ENCODE measurements around the gene IL17RA.
"Not testable (repeated sequence)": the region's sequence is repeated elsewhere in the genome, so short reads cannot be mapped to it uniquely, and the experiment has no call there.

The IL17RA gene, protein sequence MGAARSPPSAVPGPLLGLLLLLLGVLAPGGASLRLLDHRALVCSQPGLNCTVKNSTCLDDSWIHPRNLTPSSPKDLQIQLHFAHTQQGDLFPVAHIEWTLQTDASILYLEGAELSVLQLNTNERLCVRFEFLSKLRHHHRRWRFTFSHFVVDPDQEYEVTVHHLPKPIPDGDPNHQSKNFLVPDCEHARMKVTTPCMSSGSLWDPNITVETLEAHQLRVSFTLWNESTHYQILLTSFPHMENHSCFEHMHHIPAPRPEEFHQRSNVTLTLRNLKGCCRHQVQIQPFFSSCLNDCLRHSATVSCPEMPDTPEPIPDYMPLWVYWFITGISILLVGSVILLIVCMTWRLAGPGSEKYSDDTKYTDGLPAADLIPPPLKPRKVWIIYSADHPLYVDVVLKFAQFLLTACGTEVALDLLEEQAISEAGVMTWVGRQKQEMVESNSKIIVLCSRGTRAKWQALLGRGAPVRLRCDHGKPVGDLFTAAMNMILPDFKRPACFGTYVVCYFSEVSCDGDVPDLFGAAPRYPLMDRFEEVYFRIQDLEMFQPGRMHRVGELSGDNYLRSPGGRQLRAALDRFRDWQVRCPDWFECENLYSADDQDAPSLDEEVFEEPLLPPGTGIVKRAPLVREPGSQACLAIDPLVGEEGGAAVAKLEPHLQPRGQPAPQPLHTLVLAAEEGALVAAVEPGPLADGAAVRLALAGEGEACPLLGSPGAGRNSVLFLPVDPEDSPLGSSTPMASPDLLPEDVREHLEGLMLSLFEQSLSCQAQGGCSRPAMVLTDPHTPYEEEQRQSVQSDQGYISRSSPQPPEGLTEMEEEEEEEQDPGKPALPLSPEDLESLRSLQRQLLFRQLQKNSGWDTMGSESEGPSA

DNA sequence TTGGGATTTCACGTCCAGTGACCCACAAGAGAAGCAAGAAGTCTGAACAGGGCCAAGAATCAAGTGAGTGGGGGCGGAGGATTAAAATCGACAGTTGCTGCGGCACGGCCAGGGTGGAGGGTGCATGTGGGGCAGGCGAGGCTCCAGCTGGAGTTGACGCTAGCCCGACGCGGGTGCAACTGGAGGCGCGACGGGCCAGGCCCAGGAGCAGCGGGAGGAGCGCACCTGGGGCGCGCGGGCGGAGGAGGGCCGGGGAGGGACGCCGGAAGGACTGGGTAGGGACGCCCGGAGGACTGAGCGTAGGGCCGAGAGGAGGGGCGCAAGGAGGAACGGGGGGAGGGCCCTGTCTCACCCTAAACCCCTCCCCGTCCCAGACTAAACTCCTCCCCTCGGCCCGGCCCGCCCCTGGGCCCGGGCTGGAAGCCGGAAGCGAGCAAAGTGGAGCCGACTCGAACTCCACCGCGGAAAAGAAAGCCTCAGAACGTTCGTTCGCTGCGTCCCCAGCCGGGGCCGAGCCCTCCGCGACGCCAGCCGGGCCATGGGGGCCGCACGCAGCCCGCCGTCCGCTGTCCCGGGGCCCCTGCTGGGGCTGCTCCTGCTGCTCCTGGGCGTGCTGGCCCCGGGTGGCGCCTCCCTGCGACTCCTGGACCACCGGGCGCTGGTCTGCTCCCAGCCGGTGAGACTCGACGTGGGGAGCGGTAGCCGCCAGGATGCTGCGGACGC, at the start of gene IL17RA:
TSS of gene IL17RA (plus strand) at position 447 of the 723 bp plus-strand sequence. CDS start at position 539, 92 bp downstream.
- in situ Hi-C loops (cut with MboI; ENCODE audit: low sequenced_read_pairs) = no loop called here

DNA sequence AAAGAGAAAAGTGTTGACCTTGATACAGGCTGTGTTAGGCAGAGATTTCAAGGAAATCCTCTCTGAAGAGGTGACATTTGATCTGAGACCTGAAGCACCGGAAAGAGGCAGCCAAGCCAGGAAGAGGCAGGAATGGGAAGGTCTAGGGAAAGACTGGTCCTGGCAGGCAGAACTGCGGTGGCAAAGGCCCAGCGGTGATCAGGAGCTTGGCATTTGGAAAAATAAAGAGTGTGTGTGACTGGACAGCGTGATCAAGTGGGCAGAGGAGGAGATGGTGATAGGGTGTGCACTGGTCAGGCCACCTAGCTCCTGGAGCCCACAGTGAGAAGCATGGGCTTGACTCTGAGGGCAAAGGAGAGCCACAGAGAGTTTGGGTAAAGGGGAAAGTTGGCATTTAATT, 49.6 kb upstream of the IL17RA start:
- in situ Hi-C loops (cut with MboI; ENCODE audit: low sequenced_read_pairs) = no loop called here

DNA sequence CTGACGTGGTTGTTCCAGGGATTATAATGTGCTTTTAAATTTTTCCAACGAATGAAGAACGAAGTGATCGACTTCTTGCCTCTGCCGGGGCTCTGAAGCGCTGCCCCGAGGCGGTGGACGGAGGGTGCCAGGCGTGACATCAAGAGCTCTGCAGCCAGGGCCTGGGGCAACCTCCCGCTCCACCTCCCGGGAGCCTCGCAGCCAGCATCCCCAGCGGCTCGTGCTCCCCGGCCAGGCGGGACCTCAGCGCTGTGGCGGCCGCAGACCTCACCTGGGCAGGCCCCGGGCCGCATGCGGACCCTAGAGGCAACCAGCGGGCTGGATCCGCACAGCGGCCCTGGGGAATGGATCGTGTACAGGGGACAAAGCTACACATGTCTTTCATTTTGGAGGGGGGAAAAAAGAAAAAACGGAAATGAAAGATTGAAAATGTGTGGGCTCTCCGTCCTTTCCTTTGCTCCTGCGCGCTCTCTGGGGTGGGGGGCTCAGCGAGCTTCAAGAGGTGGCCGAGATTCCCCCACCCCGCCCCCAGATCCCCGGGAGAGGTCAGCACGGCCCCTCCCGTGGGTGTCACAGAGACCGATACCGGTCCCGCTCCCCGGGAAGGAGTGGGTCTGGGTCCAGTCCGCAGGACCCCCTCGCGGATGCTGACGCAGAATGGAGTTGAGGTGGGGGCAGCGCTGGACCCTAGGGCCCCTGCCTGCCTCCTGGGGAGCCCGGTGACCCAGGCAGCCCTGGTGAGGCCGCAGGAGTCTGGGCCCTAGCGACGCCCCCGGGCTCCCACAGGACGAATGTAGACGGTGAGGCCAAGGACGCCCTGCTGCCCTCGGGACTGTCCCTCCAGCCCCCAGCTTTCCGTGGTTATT, 48.6 kb upstream of the IL17RA start:
- in situ Hi-C loops (cut with MboI; ENCODE audit: low sequenced_read_pairs) = not testable (repeated sequence)

DNA sequence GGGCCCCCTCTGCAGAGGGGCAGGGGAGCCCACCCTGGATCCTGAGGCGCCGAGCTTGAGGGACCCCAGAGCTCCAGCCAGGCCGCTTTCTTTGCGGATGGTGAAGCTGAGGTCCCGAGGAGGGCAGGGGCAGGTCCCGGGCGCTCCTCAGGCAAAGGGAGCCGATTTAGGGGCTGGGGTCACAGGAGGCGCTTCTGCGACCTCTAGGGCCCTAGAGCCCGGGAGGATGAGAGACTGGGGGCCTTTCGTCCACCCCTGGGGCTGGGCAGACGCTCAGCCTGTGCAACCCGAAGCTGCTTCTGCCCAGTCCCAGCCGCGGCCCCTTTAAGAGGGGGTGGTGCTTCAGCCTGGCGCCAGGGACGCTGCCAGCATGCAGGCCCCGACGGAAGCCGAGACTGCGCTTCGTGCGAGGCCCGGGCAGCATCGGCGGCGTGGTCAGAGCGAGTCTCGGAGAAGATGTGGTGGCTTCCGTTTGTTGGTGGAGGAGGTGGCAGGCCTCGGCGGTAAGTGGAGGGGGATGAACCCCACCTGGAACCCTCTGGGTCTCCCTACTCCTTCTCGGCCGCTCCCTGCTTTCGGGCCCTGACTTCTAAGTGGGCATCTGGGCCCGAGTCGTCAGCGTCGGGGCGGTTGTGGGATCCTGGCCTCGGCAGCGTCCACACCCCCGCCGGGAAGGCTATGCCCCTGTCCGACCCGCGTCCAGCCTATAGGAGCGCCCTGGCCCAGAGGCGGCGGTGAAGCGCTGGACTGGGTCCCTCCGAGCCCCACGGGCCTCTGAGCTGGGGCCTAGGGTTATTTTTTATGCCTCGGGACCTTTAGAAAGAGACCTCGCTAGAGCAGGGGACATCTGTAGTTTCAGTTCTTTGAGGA, 47.7 kb upstream of the IL17RA start:
- in situ Hi-C loops (cut with MboI; ENCODE audit: low sequenced_read_pairs) = not testable (repeated sequence)

DNA sequence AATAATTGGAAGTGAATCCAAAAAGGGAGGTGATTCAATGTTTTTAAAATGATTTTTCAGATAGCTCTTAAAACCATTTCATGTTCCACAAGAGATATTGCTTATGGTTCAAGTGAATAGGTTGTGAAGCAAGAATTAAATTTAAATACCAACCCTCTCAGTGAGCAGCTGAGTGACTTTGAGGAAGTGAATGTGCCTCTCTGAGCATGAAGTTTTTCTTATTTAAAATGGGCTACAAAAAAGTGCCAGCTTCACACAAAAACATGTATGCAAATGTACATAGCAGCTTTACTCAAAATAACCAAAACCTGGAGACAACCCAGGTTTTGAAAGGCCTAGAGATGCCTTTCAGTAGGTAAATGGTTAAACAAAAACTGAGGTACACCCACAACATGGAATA, 41.3 kb upstream of the IL17RA start:
- in situ Hi-C loops (cut with MboI; ENCODE audit: low sequenced_read_pairs) = no loop called here

DNA sequence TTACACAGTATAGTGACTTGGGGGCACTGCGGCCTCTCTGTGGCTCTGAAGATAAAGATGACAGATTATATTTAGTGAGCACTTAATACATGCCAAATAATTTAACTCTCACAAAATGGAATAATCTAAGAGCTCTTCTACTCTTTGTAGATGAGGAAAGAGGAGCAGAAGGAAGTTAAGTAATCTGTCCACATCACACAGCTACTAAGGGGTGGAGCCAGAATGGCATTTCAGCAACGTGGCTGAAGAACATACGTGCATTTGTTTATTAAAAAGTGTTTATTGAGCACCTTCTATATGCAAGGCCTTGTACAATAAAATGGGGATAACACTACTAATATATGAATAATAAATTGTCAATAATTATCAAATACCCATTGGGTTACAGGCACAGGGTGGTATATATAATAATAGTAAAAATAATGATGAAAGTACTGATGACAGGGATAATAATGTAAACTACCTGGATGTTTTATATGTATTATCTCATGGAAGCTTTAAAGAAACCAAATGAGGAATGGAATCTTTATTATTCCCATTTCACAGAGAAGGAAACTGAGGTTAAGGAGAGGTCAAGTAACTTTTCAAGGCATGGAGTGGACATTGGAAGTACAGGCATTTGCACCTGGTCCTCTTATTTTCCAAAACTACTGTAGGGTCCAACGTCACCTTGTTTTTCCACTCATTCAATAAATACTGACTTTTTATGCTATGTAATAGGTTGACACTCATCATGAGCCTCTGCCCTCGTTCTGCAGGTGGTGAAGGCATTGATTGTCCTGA, 38.0 kb upstream of the IL17RA start:
- in situ Hi-C loops (cut with MboI; ENCODE audit: low sequenced_read_pairs) = no loop called here

DNA sequence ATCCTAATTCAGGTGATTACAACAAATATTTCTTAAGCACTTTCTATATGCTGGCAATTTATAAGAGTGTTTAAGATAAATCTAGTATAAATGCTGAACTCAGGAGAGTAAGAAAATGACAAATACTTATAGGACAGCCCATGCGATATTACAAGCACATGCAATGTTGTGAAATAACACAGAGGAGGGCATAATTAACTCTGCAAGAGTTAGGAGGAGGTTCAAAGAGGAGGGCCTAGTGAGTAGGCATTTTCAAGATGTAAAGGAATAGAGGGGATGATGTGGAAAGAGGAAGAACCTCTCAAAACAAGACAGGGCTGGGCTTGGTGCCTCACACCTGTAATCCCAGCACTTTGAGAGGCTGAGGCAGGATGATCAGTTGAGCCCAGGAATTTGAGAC, 37.1 kb upstream of the IL17RA start:
- in situ Hi-C loops (cut with MboI; ENCODE audit: low sequenced_read_pairs) = no loop called here

DNA sequence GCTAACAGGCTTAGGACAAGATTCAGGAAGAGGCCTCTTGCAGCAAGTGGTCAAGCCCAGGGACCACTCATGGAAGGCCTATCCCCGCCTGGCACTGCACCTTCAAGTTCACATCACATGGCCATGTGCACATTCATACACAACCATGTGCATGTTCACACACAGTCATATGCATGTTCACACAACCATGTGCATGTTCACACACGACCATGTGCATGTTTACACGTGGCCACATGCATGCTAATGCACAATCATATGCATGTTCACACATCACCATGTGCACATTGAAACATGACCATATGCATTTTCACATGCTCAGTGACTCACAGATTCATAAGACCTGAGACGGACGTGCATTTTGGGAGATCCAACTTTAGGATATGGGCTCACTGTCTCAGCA, 28.7 kb upstream of the IL17RA start:
- in situ Hi-C loops (cut with MboI; ENCODE audit: low sequenced_read_pairs) = no loop called here

DNA sequence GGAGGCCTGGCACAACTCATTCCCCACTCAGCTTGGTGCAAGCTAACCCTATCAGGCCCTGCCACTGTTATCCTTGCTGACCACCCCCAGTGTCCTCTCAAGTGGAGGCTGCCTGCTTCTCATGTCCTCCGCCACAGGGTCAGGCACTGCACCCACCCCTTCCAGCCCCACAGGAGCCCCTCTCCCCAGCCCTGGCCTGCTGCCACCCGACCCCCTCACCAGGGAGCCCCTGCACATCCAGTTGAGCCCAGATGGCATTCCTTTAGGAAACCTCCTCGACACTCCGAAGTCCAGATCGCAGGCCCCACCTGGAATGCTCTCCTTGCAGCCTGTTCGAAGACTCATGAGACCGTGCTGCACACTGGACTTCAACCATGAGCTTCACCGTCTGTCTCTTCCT, 28.0 kb upstream of the IL17RA start:
- in situ Hi-C loops (cut with MboI; ENCODE audit: low sequenced_read_pairs) = no loop called here

DNA sequence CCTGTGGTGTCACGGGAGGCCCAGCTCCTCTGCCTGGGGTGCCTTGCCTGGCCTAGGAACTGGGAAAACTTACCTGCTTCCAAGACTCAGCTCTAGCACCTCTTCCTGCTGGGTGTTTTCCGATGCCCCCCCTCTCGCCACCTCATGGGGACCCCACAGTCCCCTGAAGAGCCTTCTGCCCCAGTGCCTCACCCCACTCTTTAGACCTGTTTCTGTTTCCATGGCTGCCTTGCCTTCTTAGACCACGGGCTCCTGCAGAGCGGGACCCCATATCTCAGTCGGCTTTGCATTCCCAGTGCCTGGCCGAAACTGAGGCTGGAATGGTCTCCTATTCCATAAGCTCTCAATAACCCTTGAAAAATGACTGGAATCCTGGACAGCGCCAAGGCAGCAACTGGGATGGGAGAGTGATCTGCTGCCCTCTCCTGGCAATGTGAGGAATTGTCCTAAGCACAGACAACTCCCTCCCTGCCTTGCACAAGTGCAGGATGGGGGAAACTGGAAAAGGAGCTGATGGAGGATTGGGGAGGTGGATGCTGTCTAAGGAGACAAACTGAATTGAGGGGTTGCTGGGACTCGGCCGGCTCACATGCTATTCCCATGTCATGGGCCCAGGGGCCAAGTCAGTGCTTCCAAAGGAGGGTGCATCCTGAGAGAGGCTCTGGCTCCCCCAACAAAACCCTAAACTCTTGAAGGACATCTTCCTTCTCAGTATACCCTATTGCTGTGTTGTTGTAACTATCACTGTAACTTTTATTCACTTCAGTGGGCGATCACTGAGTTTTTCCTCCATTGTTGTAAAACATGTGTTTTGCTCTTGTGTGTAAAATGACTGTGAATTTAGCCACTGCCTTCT, 26.6 kb upstream of the IL17RA start:
- in situ Hi-C loops (cut with MboI; ENCODE audit: low sequenced_read_pairs) = no loop called here

DNA sequence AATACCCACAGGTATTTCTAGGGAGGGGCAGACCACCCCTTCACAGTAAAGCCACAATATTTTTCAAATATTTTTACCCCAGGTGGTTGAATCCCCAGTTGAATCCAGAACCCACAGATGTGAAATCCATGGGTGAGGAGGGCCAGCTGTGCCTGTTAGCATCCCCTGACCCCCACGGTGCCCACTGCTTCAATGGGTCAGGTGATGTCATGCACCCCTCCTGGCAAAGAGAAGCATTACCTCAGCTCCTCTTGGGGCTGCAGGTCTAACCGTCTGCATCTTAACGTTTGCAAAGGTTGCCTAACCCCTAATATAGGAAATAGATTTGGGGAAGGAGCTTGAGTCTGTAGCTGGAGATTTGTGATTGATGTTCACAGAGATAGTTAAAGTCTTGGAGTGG, 24.7 kb upstream of the IL17RA start:
- in situ Hi-C loops (cut with MboI; ENCODE audit: low sequenced_read_pairs) = no loop called here

DNA sequence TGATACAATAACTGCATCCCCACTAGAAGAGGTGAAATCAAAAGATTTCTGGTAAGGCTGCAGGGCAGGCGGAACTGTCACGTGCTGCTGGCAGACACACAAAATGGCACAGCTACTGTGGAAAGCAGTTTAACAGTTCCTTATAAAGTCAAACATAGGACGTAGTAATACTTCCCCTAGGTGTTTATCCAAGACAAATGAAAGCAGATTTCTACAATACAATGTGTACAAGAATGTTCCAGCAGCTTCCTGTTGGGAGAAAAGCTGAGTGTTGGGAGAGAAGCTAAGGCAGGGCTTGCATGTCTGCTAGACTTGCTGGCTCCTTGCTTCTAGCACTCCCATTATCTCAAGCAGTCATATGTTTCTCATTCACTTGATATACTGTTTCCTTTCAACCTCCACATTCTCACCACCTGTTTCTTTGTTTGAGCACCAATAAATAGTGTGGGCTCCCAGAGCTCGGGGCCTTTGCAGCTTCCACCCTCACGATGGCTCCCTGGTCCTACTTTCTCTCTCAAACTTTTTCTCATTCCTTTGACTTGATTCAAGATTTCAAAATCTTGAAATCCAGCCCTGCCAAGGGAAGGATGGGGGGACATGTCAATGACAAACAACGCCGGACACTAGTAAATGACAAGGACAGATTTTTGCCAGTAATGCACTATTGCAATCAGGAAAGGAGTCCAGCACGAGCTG, 21.2 kb upstream of the IL17RA start:
- in situ Hi-C loops (cut with MboI; ENCODE audit: low sequenced_read_pairs) = no loop called here

DNA sequence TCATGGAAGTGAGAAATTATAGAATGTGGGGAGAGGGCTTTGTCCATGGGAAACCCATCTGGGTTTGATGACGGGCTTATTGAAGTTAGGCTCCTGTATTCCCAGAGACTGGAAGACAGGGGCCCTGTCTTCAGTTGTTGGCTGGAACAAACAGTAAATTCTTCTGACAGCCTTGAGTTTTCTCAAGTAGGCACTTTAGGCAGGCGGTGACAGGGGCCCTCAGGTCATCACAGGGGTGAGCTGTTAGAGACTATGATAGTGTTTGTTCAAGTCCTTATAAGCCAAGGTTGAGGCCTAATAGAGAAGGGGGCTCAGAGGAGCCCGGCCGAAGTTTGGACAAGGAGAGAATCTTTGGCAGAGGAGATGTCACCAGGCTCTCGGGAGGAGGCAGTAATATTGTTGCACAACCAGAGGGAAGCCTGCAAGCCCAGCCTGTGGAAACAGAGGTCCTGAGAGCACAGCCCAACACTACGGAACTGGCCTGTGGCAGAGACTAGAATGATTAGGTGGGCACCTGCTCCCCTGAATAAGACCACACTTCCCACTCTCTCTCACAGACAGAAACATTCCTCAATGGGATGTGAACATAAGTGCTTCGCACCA, 20.2 kb upstream of the IL17RA start:
- in situ Hi-C loops (cut with MboI; ENCODE audit: low sequenced_read_pairs) = no loop called here

DNA sequence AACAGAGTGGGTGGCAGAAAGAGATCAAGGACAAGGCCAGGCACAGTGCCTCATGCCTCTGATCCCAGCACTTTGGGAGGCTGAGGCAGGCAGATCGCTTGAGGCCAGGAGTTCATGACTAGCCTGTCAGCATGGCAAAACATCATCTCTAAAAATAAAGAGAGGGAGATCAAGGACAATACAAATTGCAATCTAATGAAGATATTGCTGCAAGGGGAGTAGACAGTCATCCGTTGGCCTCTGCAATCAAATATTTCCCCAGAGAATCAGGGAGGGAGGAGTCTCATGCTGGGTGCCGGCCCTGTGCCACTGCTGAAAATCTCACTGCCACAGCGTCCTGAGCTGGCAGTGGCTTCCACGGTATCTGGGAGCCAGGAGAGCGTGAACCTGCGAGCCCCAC, 19.4 kb upstream of the IL17RA start:
- in situ Hi-C loops (cut with MboI; ENCODE audit: low sequenced_read_pairs) = no loop called here

DNA sequence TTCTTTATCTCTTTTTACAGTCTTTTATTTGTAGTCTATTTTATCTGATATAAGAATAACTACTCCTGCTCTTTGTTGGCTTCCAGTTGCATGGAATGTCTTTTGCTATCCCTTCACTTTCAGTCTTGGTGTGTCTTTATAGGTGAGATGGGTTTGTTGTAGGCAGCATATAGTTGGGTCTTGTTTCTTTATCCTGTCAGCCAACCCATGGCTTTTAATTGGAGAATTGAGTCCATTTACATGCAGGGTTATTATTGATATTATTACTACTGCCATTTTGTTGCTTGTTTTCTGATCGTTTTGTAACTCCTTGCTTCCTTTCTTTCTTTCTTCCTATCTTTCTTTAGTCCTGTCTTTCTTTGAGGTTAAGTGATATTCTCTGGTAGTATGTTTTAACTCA, 11.9 kb upstream of the IL17RA start:
- in situ Hi-C loops (cut with MboI; ENCODE audit: low sequenced_read_pairs) = loop anchor here (10.0 kb wide), 1 partner anchor 432 kb away; no protein-coding TSS in a partner anchor

DNA sequence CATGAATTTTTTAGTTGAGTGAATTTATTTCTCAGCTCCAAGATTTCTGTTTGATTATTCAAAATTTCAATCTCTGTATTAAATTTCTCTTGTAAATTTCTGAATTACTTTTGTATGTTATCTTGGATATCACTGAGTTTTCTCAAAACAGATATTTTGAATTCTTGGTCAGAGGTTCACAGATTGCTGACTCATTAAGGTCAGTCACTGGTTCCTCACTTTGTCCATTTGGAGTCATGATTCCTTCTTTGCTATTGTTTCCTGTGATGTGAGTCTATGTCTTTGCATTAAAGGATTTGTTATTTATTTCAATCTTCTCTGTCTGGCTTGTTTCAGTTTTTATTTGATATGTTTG, 10.2 kb upstream of the IL17RA start:
- in situ Hi-C loops (cut with MboI; ENCODE audit: low sequenced_read_pairs) = loop anchor here (10.0 kb wide), 1 partner anchor 430 kb away; no protein-coding TSS in a partner anchor

DNA sequence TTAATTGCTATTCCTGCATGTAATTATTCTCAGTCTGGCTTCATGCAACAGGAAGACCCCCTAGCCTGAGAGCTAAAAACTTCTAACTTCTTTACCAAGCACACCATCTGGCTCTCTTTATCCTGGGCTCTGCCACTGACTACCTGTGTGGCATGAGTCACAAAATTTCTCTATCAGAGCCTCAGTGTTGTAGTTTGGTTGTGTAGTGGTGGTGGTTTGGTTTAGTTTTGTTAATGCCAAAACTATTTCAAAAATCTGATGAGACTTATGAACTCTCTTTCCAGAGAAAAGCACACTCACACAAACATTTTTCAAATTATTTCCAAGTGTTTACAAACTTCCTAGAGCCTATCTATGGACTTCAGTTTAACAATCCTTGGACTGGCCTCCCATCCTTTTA, 7.5 kb upstream of the IL17RA start:
- in situ Hi-C loops (cut with MboI; ENCODE audit: low sequenced_read_pairs) = loop anchor here (10.0 kb wide), 1 partner anchor 428 kb away; no protein-coding TSS in a partner anchor
